NCI-H187 (cell line): ENCODE results near the gene KLK8.
"Not testable (repeated sequence)": the region's sequence is repeated elsewhere in the genome, so short reads cannot be mapped to it uniquely, and the experiment has no call there.

Source experiments
- DNase-seq, 2 experiments: peaks; one replicate each; lab custom pipeline; 2025; lab: John Stamatoyannopoulos, UW

KLK8 gene

DNA sequence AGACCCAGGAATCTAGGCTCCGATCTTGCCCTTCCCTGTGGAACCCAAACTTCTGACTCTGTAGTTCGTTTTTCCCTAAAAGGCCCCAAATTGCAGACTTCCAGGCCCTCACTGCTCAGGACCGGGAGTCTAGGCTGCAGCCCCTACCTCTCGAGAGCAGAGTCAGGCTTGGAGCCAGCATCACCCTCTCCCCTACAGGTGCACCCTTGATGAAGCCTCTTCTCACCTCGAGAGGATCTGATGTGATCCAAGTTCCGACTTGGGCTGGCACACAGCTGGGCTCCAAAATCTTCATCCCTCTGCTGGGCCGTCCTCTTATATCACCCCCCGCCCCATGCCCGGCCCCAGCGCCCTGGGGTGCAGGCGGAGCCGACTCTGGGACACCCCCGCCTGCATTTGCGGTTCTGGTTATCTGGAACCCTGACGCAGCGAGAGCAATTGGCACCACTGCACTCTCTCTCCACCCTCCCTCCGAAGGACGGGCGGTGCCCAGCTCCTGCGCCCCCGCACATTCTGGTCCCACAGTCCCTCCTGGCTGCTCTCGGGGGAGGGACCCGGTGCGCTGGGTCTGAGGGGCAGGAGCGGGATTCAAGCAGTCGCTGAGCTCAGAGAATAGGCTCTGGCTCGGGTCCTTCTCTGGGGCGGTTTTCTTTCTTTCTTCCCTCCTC is 17.6 kb downstream of the KLK8 start, which contains the start of gene KLK7:
Gene KLK7 (minus strand): TSS at position 293 of the 668 bp plus-strand sequence. CDS start 1,518 bp downstream, outside the sequence.
- no peak for DNase-seq

DNA sequence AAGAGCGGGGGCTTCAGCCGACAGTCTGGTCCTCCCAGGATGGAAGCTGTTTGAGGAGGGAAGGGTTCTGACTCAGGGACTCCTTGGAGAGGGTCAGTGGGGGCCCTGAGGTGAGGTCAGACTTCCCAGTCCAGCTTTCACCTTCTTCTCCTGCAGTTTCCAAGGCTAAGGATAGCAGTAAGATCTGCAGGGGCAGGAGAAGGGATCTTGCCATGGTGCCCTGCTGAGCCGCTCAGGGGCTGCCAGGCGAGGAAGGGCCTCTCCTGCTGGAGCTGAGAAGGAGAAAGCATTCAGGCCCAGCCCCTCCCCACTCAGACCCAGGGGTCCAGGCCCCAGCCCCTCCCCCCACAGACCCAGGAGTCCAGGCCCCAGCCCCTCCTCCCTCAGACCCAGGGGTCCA is 19.2 kb downstream of the KLK8 start:
- DNase-seq: no peak

DNA sequence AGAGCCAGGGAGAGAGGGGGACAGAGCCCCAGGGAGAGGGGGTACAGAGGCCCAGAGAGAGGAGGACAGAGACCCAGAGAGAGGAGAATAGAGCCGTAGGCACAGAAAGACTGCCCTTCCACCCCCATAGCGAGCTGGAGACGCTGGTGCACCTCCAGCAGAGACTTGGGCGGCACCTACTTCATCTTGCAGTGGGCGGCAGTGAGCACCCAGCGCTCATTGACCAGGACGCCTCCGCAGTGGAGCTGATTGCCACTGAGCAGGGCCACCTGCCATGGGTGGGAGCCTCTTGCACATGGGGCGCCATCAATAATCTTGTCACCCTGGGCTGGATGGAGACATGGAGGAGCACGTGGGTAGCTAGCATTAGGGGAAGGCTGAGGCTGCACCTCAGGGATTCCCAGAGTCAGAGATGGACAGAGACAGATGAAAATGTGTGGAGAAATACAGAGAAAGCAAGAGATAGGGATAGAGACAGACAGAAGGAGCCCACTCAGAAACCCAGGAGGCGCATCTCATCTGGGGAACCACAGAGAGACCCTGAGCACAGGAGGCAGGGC is 19.7 kb downstream of the KLK8 start:
- DNase-seq: no peak

DNA sequence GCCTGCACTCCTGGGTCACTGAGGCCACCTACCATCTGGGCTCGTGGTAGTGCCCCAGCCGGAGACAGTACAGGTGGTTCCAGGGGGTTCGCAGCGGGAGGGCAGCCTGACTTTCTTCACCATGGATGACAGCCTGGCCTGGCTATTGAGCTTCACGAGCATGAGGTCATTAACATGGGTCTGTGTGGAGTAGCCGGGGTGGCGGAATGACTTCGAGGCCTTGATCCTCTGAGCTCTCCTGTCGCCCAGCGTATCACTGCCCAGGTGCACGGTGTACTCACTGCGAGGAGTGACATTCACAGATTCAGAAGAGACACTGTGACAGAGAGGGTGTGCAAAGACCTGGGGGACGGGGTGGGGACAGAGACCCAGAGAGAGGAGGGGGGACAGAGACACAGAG is 21.2 kb downstream of the KLK8 start:
- DNase-seq: no peak

DNA sequence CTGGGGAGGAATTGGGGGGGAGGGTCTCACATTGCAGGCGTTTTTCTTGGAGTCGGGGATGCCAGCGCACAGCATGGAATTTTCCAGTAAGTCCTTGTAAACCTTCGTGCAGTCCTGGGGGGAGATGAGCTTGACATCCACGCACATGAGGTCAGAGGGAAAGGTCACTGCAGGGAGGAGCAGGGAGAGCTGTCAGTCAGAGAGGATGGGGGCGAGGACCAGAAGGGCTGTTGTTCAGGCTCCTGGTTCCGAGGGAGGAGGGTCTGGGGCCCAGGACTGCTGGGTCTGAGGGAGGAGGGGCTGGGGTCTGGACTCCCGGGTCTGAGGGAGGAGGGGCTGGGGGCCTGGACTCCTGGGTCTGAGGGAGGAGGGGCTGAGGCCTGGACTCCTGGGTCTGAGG is 21.6 kb downstream of the KLK8 start:
- DNase-seq: no peak

DNA sequence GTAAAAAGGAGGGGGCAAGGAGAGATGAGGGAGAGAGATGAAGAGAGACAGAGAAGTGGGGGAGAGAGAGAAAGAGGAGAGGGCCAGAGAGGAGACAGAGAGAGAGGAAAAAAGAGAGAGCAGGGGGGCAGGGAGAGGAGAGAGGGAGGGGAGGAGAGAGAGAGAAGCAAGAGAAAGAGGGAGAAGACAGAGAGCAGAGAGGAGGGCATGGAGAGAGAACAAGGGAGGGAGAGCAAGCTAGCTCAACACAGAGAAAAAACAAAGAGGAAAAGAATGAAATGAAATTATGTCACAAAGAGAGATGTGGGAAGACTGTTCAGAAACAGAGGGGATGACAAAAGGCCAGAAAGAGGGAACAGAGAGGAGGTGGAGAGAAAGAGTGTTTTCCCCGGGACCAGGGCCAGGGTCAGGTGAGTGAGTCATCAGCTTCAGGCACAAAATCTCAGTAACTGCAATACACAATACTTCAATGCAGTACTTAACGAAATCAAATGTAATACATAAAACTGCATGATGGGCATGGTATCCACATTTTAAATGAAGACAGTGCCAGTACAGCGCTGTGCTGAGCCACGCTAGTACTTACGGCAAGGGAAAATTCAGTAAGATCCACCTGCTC is 22.5 kb downstream of the KLK8 start:
- no peak for DNase-seq

DNA sequence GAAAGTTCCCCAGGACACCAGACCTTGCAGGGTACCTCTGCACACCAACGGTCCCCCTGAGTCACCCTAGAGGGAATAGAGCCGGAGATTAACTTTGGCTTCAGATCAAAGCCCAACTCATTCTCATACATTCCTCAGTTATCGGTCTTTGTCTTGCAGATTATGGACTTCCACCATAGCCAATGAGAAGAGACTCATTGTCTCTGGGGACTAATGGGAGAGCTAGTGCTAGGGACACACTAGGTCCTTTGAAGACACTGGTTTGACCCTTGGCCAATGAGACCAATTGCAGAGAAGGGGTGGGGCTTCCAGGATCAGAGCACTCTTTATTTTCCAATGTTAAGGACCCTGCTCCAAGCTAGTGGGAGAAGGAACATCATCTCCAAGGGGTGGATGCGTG is 23.8 kb downstream of the KLK8 start:
- DNase-seq: no peak

DNA sequence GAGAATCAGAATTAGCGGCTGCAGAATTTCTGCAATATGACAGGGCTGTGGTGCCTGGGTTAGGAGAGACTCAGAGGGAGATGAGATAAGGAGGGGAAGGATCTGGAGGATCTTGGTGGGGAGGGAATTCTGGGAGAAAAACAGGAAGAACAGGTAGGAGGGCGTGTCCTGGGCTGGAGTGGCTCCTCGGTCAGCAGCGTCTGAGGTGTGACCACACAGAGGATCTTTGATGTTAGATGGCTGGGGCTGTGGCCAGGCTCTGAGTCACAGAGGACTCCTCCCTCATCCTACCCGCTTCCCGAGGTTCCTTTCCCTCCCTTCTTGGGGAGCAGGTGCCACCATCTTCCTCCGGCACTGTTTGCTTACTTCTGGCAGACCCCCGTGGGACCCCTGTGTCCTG is 25.6 kb downstream of the KLK8 start:
- no peak for DNase-seq

DNA sequence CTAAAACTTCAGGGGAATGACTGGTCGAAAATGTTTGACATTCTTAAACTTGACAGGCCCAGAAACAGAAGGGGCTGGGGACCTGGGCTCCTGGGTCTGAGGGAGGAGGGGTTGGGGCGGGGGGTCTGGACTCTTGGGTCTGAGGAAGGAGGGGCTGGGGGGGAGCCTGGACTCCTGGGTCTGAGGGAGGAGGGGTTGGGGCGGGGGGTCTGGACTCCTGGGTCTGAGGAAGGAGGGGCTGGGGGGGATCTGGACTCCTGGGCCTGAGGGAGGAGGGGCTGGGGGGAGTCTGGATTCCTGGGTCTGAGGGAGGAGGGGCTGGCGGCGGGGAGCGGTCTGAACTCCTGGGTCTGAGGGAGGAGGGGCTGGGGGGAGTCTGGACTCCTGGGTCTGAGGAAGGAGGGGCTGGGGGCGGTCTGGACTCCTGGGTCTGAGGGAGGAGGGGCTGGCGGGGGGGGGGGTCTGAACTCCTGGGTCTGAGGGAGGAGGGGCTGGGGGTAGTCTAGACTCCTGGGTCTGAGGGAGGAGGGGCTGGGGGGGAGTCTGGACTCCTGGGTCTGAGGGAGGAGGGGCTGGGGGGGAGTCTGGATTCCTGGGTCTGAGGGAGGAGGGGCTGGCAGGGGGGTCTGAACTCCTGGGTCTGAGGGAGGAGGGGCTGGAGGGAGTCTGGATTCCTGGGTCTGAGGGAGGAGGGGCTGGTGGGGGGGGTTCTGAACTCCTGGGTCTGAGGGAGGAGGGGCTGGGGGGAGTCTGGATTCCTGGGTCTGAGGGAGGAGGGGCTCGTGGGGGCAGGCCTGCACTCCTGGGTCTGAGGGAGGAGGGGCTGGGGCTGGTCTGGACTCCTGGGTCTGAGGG is 26.5 kb downstream of the KLK8 start:
- no peak for DNase-seq

DNA sequence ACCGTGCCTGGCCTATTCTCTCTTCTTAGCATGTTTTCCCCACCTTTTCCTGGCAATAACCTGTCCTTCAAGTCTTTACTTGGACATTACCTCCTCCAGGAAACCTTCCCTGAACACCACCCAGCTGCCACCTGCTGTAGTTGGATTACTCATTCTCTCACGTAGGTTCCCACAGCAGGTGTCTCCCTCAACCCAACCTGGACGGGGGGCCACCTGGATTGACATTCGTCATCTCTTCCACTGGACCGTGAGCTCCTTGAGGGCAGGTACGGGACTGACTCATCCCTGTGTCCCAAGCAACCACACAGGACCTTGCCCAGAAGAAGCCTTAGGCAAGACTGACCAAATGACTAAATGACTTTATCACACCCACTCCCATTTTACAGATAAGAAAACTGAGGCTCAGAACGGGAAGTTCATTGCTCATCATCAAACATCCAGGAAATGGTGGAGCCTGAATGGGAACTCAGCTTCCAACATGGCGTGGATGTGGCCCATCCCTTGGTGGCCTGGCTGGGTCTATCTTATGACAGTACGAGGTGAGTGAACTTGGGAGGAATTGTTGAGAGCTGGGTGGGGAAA is 28.5 kb downstream of the KLK8 start:
- no peak for DNase-seq

DNA sequence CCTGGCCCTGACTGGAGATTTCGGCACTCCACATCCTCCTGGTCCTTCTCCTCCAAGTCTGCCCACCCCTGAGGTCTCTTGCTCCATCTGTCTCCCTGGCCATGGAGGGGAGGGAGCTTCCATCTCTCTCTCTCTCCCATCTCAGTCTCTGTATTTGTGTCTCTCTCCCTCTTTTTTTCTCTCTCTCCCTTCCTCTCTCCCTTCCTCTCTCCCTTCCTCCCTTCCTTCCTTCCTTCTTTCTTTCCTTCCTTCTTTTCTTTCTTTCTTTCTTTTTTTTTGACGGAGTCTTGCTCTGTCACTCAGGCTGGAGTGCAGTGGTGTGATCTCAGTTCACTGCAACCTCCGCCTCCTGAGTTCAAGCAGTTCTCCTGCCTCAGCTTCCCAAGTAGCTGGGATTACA is 31.6 kb downstream of the KLK8 start:
- not testable (repeated sequence) for DNase-seq

DNA sequence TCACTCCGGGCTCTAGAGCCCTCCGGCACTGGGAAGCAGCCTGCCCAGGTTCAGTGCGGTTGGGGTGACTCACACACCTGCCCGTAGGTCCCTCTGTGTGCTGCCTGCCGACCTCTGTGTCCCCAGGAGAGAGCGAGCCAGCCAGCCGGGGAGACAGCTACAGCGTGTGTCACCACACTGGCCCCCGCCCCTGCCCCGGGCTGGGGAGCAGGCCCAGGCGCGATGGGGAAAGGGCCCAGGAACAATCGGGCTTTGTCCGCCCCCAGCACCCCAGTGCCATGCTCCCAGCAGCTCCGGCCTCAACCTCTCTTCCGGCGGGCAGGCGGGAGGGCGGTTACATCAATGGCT is 32.0 kb downstream of the KLK8 start, which contains the start of gene KLK6:
Gene KLK6 (minus strand): TSS at position 179 of the 348 bp plus-strand sequence. CDS start 1,487 bp downstream, outside the sequence.
- no peak for DNase-seq

DNA sequence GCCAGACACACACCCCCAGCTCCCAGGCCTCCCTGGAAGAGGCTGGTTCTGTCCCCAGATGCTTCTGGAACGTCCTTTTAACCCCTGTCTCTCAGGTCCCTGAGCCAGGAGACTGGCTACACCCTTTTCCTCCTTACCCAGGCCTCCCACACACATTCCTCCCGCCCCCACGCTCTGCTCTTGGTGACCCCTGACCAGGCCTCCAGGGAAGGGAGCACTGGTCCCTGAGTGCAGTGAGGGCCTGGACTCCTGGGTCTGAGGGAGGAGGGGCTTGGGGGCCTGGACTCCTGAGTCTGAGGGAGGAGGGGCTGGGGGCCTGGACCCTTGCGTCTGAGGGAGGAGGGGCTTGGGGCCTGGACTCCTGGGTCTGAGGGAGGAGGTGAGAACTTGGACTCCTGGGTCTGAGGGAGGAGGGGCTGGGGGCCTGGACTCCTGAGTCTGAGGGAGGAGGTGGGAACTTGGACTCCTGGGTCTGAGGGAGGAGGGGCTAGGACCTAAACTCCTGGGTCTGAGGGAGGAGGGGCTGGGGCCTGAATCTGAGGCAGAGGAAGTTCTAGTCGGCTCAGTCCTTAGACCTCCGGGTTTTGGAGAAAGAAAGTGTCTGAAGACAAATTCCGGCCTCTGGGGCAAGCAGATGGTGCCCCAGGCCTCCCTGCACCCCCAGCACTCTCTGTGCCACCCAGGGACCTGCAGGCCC is 32.5 kb downstream of the KLK8 start:
- no peak for DNase-seq

DNA sequence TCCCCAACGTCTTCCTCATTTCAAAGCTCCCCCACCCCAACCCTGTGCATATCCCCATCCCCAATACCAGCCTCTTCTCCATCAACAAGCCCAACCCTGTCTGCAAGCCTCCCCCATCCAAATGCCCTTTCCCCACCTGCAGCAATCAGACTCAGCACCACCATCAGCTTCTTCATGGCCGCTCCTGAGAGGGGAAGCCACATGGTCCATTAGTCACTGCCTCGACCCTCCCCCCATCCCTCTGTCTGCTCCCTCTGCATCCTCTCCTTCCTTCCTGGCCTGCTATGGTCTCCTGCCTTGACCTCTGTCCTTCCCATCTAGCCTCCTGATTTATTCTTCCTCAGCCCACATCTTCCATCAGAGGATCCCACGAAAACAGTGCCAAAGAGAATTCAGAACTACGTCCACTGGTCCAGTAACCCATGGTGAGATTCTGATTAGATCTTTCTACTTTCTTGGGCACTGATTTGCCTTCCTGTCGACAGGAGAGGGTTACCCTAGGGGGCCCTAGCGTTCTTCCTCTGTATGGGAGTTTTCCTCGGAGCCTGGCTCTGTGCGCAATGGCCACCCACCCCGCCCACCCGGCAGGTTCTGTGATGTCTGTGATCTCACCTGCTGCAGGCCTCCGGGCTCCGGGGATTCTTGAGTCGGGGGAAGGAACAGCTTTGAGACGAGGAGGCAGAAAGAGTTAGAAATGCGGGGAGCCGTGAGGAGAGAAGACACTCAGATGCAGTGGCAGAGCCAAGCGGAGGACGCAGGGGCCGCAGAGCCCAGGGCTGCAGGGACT is 33.3 kb downstream of the KLK8 start:
- DNase-seq: no peak

DNA sequence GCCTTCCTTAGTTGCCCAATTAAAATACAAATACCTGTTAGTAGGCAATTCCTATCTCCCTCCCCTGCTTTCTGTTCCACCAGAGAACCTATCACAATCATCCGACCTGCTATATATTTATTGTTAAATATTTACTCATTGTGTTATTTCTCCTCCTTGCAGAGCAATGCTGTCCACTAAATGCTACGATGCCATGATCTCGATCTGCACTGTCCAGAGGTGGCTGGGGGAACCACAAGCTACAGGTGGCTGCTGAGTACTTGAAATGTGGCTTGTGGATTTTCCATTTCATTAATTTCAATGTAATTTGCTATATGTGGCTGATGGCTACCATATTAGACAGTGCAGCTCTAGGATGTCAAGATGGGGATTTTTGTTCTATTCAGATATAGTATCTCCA is 37.1 kb downstream of the KLK8 start:
- DNase-seq: no peak

DNA sequence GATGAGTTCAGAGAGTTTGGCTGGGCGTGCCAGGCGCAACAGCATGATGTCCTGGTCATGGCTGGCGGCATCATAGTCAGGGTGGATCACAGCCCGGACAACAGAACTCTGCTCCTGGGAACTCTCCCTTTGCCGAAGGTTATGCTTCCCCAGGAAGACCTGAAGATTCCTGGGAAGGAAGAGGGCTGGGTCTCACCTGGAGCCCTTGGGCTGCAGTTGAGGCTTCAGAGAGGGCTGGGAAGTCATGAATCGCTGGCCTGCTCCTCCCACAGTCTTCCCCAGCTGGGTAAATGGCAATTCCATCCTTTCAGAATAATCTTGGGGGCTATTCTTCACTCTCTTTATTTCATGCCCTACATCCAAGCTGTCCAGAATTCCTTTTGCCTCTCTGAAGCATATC is 38.0 kb downstream of the KLK8 start:
- DNase-seq: no peak

DNA sequence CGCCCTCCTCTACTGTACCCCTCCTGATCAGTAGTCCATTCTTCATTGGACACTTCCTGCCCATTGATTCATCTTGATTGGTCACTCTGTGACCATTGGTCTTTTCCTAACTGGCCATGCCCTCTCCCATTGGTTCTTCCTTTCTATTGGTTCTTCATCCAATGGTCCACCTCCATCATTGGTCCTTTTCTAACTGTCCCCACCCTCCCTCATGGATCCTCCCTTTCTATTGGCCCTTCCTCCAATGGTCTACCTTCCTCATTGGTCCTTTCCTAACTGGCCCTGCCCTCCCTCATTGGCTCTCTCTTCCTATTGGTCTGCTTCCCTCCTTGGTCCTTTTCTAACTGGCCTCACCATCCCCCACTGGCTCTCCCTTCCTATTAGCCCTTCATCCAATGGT is 39.2 kb downstream of the KLK8 start:
- DNase-seq: no peak

DNA sequence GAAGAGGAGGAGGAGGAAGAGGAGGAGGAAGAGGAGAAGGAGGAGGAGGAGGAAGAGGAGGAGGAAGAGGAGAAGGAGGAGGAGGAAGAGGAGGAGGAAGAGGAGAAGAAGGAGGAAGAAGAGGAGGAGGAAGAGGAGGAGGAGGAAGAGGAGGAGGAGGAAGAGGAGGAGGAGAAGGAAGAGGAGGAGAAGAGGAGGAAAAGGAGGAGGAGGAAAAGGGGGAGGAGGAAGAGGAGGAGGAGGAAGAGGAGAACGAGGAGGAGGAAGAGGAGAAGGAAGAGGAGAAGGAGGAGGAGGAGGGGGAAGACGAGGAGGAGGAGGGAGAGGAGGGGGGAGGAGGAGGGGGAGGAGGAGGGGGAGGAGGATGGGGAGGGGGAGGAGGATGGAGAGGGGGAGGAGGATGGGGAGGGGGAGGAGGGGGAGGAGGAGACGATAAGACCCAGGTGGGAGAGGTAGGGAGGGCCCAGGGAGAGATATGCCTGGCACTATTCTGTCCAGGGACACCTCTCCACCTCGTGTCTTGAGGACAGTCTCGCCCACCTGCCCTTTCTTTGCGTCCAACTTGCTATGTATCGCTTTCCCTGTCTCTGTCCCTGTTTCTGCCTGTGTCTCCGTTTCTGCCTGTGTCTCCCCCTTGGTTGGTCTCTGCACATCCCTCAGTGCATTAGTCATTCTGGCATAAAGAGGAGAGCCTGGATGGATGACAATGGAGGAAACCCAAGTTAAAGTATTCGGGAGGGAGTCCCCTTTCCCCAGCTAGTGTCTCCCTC is 41.5 kb downstream of the KLK8 start:
- DNase-seq: no peak

DNA sequence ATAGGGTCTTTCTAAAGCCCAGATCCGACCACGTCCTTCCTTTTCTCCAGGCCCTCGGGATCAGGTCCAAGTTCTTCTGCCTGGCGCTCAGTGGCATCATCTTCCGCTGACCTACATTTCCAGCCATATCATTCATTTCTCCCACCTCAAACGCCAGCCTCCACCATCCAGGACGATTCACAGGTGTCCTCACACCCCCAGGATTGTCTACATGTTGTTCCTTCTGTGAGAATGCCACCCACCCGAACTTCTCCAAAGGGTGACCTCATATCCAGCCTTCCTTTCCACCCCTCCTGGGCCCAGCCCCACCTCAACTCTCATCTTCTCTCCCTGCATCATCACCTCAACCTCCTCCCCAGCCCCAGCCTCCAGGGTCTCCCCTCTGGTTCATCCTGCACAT is 43.8 kb downstream of the KLK8 start:
- DNase-seq: no peak

DNA sequence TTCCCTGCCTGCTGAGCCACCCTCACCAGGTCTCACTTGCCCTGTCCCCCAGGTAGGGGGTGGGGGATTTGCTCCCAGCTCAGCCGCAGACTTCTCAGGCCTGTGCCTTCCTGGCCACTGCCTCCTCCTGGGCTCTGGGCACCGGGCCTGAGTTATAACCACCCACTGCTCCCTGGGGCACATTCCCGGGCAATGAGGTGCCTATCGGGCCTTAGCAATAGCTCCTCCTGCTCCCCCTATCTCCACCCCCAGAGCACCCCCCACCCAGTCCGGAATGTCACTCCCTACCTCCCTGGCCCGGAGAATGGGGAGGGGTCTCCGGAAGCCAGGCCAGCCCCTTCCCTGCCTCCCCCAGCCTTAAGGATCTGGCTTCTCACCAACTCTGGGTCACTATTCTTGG is 48.5 kb downstream of the KLK8 start, which contains the start of gene KLK5:
Gene KLK5 (minus strand): TSS at position 129 of the 400 bp plus-strand sequence. CDS start 381 bp downstream, outside the sequence.
- no peak for DNase-seq
